ENCODE results near the gene TTLL1.

The TTLL1 gene

DNA sequence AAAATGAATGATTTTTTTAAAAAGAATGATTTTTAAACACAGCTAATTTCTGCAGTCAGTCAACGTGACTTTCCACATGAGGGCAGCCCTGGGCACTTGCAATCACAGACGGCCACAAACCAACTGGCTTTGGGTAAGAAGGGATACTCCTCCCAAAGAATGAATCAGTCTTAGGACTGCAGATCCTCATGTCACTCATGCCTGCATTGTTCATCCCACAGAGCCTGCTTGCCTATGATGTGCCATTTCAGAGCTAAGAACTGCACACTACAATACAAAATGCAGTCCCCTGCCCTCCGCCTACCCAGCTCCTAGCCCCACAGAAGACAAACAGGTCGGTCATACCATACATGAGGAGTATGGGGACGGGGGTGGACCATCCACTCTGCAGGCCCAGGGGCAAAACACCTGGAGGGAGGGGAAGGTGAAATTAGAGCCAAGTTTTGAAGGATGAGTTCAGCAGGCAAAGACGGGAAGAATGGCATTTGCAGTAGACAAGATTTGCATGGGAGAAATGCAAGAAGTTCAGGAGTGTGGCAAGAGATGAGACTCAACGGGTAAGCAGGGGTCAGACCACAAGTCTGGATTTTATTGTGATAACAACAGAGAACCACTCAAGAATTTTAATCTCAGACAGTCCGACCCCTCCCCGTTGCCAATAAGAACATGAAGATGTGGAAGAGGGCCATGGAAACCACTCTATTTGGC, 98.9 kb downstream of the TTLL1 start:
- DNase-seq, result peak; percentile 67

Measured in NCI-H226 (cell line).